ENCODE results near the gene BPTF. TPM values are rescaled to one million over a fixed set of nuclear protein-coding genes. Genes with fewer than 3 reads are reported as not detected.

BPTF gene
- polyA plus RNA-seq, 1 of the 3 experiments (the other 2 are of a cell fraction) = 61.4 TPM

- ChIA-PET POLR2A (no interaction called here), CTCF (interaction anchor here (1.5 kb wide), 1 partner anchor 38 kb away, joined by 3 read pairs; no protein-coding TSS in a partner anchor)
- Histone ChIP-seq H3K4me1 (ENCODE audit: control insufficient read depth in 1 of 2, insufficient read depth in 2 of 2, low read depth in 1 of 2, low read length in 1 of 2) (peaks cover 2 to 4% of the 10 kb centered on the region in 2 experiments; a peak in 3 of 4 replicates), H3K36me3 (replicated peaks in 1 of 2; ENCODE audit: control insufficient read depth in 1 of 2, insufficient read depth in 2 of 2, low read length in 1 of 2) (peaks cover 16 to 37% of the 10 kb centered on the region in 2 experiments), H3F3A (replicated peaks; ENCODE audit: insufficient read depth) (no peaks in the 10 kb centered on the region), H3K9me3 (no peaks in the 10 kb centered on the region), H3K9ac (no peak overlapping the region), H3K79me2 (ENCODE audit: insufficient read depth) (peaks cover 99% of the 10 kb centered on the region), H3K27ac (ENCODE audit: low read depth in 2 of 2, low read length in 1 of 2) (no peak overlapping the region), H4K20me1 (ENCODE audit: insufficient read depth) (peaks cover 91% of the 10 kb centered on the region), H3K4me3 (ENCODE audit: low read depth in 2 of 2, low read length in 1 of 2) (no peak overlapping the region), H3K9me2 (no peaks in the 10 kb centered on the region), H2AFZ (ENCODE audit: low read depth) (no peak overlapping the region), H3K4me2 (no peak overlapping the region), H3K27me3 (ENCODE audit: insufficient read depth) (no peaks in the 10 kb centered on the region)
- 94% methylated on average over 6 of the region's 6 CpGs for WGBS (ENCODE audit: low lambda C conversion rate)
- DNase-seq = no peak
- TF ChIP-seq TEAD4 (IDR thresholded peaks at IDR 0.05; ENCODE audit: borderline replicate concordance, insufficient read depth) = no peak
- TF ChIP-seq, protein P1, sequence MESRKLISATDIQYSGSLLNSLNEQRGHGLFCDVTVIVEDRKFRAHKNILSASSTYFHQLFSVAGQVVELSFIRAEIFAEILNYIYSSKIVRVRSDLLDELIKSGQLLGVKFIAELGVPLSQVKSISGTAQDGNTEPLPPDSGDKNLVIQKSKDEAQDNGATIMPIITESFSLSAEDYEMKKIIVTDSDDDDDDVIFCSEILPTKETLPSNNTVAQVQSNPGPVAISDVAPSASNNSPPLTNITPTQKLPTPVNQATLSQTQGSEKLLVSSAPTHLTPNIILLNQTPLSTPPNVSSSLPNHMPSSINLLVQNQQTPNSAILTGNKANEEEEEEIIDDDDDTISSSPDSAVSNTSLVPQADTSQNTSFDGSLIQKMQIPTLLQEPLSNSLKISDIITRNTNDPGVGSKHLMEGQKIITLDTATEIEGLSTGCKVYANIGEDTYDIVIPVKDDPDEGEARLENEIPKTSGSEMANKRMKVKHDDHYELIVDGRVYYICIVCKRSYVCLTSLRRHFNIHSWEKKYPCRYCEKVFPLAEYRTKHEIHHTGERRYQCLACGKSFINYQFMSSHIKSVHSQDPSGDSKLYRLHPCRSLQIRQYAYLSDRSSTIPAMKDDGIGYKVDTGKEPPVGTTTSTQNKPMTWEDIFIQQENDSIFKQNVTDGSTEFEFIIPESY (IDR thresholded peaks at IDR 0.05; ENCODE audit: borderline replicate concordance, low read depth) = no peak
- no peak for TF ChIP-seq GATA2 (CRISPR knock-in tag; IDR thresholded peaks at IDR 0.05)
Observed at GRCh38 chr17:67854378-67854777, 29.1 kb downstream of the BPTF start.

DNA sequence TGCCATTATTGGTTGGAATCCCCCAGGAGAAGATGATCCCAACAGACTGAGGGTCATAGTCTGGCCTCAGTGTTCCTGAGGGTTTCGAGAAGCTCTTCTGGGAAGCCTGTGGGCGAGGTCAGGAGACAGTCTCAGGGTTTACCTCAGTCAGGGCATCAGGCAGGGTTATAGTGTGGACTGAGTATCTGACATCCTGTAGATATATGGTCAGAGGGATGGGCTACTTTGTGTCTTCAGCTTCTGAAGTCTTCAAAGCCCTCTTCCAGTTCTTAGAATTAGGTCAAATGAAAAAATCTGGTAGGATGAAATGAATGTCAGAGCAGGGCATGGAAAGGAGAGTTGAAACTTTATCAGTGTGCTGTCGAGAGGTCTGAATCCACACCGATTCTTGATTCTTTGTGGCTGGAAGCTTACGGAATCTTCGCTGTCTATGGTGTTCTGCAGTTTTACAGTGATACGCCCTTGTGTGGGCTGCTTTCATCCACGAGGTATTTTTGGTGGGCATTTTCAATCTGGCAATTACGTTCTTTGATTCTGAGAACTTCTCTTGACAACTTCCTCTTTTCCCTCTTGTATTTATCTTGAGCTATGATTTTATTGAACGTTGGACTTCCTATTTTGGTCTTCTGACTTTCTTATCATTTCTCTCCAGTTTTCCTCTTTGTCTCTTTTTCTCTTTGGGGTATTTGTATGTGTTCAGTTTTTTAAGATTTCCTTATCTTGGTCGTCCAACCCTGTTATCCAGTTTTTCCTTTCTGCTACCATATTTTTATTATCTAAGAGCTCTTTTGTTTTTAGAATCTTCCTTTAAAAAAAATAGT is 30.4 kb downstream of the BPTF start:
- Histone ChIP-seq H2AFZ (ENCODE audit: low read depth) (no peak overlapping the region), H3K27ac (ENCODE audit: low read depth in 2 of 2, low read length in 1 of 2) (no peak overlapping the region), H3K79me2 (ENCODE audit: insufficient read depth) (peaks cover 99% of the 10 kb centered on the region), H4K20me1 (ENCODE audit: insufficient read depth) (peaks cover 91% of the 10 kb centered on the region), H3K27me3 (ENCODE audit: insufficient read depth) (no peaks in the 10 kb centered on the region), H3K9me3 (no peaks in the 10 kb centered on the region), H3K9me2 (no peaks in the 10 kb centered on the region), H3K36me3 (replicated peaks in 1 of 2; ENCODE audit: control insufficient read depth in 1 of 2, insufficient read depth in 2 of 2, low read length in 1 of 2) (peaks cover 16 to 30% of the 10 kb centered on the region in 2 experiments), H3K4me3 (ENCODE audit: low read depth in 2 of 2, low read length in 1 of 2) (no peak overlapping the region), H3K4me2 (no peak overlapping the region), H3K4me1 (ENCODE audit: control insufficient read depth in 1 of 2, insufficient read depth in 2 of 2, low read depth in 1 of 2, low read length in 1 of 2) (peaks cover 2 to 4% of the 10 kb centered on the region in 2 experiments; a peak in 3 of 4 replicates), H3K9ac (no peak overlapping the region), H3F3A (replicated peaks; ENCODE audit: insufficient read depth) (no peaks in the 10 kb centered on the region)
- CTCF ChIA-PET = interaction anchor here (1.5 kb wide), 1 partner anchor 37 kb away, joined by 3 read pairs; no protein-coding TSS in a partner anchor
- TF ChIP-seq GABPA (IDR thresholded peaks at IDR 0.05; ENCODE audit: low read depth) = no peak
- TF ChIP-seq TEAD4 (IDR thresholded peaks at IDR 0.05; ENCODE audit: borderline replicate concordance, insufficient read depth) = no peak
- TF ChIP-seq, protein P2, sequence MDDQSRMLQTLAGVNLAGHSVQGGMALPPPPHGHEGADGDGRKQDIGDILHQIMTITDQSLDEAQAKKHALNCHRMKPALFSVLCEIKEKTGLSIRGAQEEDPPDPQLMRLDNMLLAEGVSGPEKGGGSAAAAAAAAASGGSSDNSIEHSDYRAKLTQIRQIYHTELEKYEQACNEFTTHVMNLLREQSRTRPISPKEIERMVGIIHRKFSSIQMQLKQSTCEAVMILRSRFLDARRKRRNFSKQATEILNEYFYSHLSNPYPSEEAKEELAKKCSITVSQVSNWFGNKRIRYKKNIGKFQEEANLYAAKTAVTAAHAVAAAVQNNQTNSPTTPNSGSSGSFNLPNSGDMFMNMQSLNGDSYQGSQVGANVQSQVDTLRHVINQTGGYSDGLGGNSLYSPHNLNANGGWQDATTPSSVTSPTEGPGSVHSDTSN (IDR thresholded peaks at IDR 0.05) = no peak
- TF ChIP-seq RXRA (IDR thresholded peaks at IDR 0.05; ENCODE audit: borderline replicate concordance, low read depth) = no peak
- no peak for TF ChIP-seq NRF1 (IDR thresholded peaks at IDR 0.05; ENCODE audit: low read depth, low read length)
- no peak for TF ChIP-seq FOXM1 (IDR thresholded peaks at IDR 0.05; ENCODE audit: low read depth)
- TF ChIP-seq RFX5 (IDR thresholded peaks at IDR 0.05; ENCODE audit: low read length) = no peak
- TF ChIP-seq, protein P1 (IDR thresholded peaks at IDR 0.05; ENCODE audit: borderline replicate concordance, low read depth) = no peak
- no peak for TF ChIP-seq MAX (IDR thresholded peaks at IDR 0.05; ENCODE audit: low read depth)
- no peak for TF ChIP-seq SIN3A (IDR thresholded peaks at IDR 0.05; ENCODE audit: borderline replicate concordance, low read depth, low read length)
- no peak for TF ChIP-seq IRF3 (IDR thresholded peaks at IDR 0.05; ENCODE audit: low read depth, low read length)
- no peak for TF ChIP-seq NFIC (IDR thresholded peaks at IDR 0.05; ENCODE audit: borderline replicate concordance)
- TF ChIP-seq GATA2 (CRISPR knock-in tag; IDR thresholded peaks at IDR 0.05) = no peak
- TF ChIP-seq EZH2phosphoT487 (IDR thresholded peaks at IDR 0.05; ENCODE audit: borderline replicate concordance, low read depth) = no peak
- no peak for TF ChIP-seq RCOR1 (IDR thresholded peaks at IDR 0.05; ENCODE audit: low read length)
- no peak for TF ChIP-seq ELF1 (IDR thresholded peaks at IDR 0.05)
- no peak for TF ChIP-seq FOXJ3 (CRISPR knock-in tag; IDR thresholded peaks at IDR 0.05)
- DNase-seq = no peak
- 92% methylated on average over 11 of the region's 11 CpGs for WGBS (ENCODE audit: low lambda C conversion rate)
- POLR2A ChIA-PET = no interaction called here

Data from SK-N-SH (cell line).